Tibial artery (tissue), 4 donors: ENCODE data around the gene EFCAB14.
"Not testable (repeated sequence)": the region's sequence is repeated elsewhere in the genome, so short reads cannot be mapped to it uniquely, and the experiment has no call there.

Experiments
- DNase-seq, 2 donors: peaks; one replicate each; pipeline ENCODE4 v3.0.0-alpha.2; 2019
- H3K27ac ChIP-seq, 2 donors: fragments of 200-600 bp; sonication (generic) in 1 of 2; 1 replicate in 1 of 2; 2 replicates in 1 of 2; pipeline ENCODE4 v1.5.1; 2018 to 2019; ENCODE audit warnings: mild to moderate bottlenecking in 1 of 2
- H3K27me3 ChIP-seq, 2 donors: fragments of 200-600 bp; sonication (generic) in 1 of 2; one replicate each; pipeline versions ENCODE4 v1.5.1 to v1.6.0; 2016 to 2019
- H3K36me3 ChIP-seq, 3 donors: fragments of 200-600 bp; sonication (generic) in 2 of 3; one replicate each; pipeline ENCODE4 v1.5.1; 2016 to 2019; ENCODE audit warnings: mild to moderate bottlenecking in 2 of 3
- H3K4me1 ChIP-seq, 4 donors: fragments of 200-600 bp; sonication (generic) in 2 of 4; 1 replicate in 3 of 4; 2 replicates in 1 of 4; pipeline ENCODE4 v1.5.1; 2016 to 2019
- H3K4me3 ChIP-seq, 2 donors: fragments of 200-600 bp; sonication (generic) in 1 of 2; 1 replicate in 1 of 2; 2 replicates in 1 of 2; pipeline ENCODE4 v1.5.1; 2018 to 2019; ENCODE audit warnings: mild to moderate bottlenecking in 2 of 2
- H3K9me3 ChIP-seq, 3 donors: fragments of 200-600 bp; sonication (generic) in 1 of 3; one replicate each; pipeline ENCODE4 v1.5.1; 2016 to 2019
- intact Hi-C: fragments of 100-400 bp; cut with DNase I; formaldehyde crosslinking; loops from one replicate; pipeline ENCODE4 v1.15.0; 2023; ENCODE audit warnings: low total_unique reads
- TF ChIP-seq, protein P1 (sequence below), 2 experiments: fragments of 200-600 bp in 1 of 2; fragments of 450-650 bp in 1 of 2; IDR thresholded peaks; one replicate each; pipeline ENCODE4 v1.5.1; 2017 to 2019; ENCODE audit warnings: antibody characterized with exemption in 2 of 2, mild to moderate bottlenecking in 1 of 2, moderate library complexity in 1 of 2

Gene EFCAB14

DNA sequence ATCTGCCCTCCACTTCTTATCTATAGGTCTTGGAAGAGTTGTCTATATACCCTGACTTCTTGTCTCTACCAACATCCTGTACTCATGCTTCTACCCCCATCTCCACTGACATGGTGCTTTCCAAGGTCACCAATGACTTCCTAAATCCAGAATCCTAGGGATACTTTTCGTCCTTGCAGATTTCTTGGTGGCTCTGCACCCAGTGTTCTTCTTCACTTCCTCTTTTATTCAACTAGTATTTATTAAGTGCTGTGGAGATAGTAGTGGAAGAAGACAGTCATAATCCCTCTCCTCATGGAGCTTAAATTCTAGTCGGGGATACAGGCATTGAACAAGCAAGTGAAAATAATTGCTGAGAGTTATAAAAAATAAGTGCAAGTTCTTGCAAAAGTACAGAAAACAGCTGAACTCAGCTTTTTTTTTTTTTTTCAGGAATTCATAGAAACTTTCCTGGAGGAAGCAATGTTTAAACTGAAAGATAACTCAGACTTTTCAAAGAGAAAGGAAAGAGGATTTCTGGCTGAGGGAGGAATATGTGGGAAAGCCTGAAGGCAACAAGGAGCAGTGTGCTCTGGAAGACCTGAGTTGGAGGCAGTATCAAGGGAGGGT is 41.7 kb upstream of the EFCAB14 start:
- intact Hi-C loops: no loop called here
- no peak for DNase-seq
- no peak overlapping the region for H3K27ac ChIP-seq
- no peaks in the 10 kb centered on the region for H3K36me3 ChIP-seq
- TF ChIP-seq, protein P1, sequence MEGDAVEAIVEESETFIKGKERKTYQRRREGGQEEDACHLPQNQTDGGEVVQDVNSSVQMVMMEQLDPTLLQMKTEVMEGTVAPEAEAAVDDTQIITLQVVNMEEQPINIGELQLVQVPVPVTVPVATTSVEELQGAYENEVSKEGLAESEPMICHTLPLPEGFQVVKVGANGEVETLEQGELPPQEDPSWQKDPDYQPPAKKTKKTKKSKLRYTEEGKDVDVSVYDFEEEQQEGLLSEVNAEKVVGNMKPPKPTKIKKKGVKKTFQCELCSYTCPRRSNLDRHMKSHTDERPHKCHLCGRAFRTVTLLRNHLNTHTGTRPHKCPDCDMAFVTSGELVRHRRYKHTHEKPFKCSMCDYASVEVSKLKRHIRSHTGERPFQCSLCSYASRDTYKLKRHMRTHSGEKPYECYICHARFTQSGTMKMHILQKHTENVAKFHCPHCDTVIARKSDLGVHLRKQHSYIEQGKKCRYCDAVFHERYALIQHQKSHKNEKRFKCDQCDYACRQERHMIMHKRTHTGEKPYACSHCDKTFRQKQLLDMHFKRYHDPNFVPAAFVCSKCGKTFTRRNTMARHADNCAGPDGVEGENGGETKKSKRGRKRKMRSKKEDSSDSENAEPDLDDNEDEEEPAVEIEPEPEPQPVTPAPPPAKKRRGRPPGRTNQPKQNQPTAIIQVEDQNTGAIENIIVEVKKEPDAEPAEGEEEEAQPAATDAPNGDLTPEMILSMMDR (IDR thresholded peaks at IDR 0.05): no peak
- H3K9me3 ChIP-seq: no peaks in the 10 kb centered on the region
- peaks cover 0 to 25% of the 10 kb centered on the region in 2 donors for H3K27me3 ChIP-seq
- H3K4me1 ChIP-seq: peaks cover 0 to 5% (median 0%) of the 10 kb centered on the region in 4 donors
- no peak overlapping the region for H3K4me3 ChIP-seq

DNA sequence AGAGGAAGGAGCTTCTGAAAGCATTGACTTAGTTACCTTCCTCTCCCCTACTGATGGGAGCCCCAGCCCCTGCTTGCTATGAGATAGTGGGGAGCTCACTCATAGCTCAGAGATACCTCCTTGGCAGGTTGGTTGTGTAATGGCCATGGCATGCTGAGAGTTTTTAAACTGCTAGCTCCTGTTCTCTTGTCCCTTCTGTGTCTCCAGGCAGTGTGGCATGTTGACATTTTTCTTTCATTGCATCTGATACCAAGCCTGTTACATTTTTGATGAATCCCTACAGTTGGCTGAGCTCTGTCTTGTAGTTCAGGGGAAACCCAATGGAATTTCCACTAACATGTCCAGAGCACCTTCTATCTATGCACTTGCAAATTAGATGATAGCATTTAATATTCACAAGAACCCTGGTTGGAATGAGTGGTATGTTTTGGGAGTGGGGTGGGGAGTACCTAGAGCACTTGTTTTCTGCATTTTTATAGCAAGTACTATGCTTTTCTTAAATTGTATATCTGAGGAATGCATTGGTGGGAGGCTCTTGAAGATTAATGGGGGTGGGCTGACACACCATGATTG is 39.1 kb upstream of the EFCAB14 start:
- peaks cover 0 to 22% of the 10 kb centered on the region in 2 donors for H3K27me3 ChIP-seq
- DNase-seq: no peak
- peaks cover 0 to 5% (median 0%) of the 10 kb centered on the region in 4 donors for H3K4me1 ChIP-seq
- no peak overlapping the region for H3K4me3 ChIP-seq
- no peaks in the 10 kb centered on the region for H3K36me3 ChIP-seq
- intact Hi-C loops: no loop called here
- H3K9me3 ChIP-seq: no peaks in the 10 kb centered on the region
- H3K27ac ChIP-seq: no peak overlapping the region
- TF ChIP-seq, protein P1 (IDR thresholded peaks at IDR 0.05): no peak

DNA sequence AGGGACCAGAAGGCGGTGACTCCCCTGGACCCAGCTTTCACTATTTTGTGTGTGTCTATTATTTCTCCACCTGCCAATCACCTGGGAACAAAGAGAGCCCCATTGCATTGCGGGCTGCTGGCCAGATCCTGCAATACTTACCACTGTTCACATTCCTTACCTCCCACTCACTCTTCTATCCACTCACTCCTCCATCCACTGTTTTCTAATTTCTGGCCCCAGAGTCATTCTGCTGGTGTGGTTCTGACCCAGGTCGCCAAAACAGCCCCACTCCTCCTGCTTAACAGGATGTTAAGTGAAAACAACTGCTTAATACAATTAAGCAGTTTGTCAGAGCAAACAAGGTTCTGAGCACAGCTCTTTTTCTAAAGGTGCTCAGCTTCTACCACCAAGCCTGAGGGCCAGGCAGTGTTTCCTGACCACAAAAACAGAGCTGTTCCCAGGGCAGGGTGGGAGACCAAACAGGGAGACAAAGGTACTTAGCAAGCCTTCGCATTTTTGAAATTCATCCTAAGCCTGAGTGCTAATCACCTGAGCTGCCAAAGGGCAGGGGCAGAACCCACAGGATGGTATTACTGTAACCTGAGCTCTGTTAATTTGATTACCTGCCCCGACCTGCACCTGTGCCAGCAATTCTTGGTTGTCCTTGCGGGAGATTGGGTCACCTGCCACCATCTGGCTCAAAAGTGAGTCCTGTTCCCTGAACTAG is 38.5 kb upstream of the EFCAB14 start:
- TF ChIP-seq, protein P1 (IDR thresholded peaks at IDR 0.05): no peak
- Histone ChIP-seq H3K4me1 (peaks cover 0 to 5% (median 0%) of the 10 kb centered on the region in 4 donors), H3K4me3 (no peak overlapping the region), H3K9me3 (no peaks in the 10 kb centered on the region), H3K27ac (no peak overlapping the region), H3K36me3 (no peaks in the 10 kb centered on the region), H3K27me3 (peaks cover 0 to 16% of the 10 kb centered on the region in 2 donors)
- intact Hi-C loops: no loop called here
- DNase-seq: no peak

DNA sequence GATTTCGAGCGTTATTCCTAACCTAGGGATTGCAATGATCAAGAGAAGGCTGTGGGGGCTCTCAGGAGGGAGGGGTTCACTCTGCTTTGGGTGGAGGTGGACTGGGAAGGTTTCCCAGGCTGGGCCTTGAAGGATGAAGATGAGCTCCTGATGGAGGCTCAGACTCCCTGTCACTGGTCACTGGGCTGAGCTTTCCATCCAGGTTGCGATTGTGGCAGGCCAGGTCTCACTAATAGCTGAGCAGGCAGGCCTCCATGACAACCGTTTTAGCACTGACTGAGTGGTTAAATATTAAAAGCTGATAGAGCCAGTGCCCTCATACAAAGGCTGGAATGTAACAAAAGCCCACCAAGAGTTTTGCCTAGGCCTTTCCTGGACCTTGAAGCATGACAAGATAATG is 36.2 kb upstream of the EFCAB14 start:
- Histone ChIP-seq H3K4me1 (peaks cover 0 to 8% (median 0%) of the 10 kb centered on the region in 4 donors), H3K27me3 (peaks cover 0 to 6% of the 10 kb centered on the region in 2 donors), H3K9me3 (no peaks in the 10 kb centered on the region), H3K36me3 (no peaks in the 10 kb centered on the region), H3K4me3 (no peak overlapping the region), H3K27ac (no peak overlapping the region)
- no peak for DNase-seq
- TF ChIP-seq, protein P1 (IDR thresholded peaks at IDR 0.05): no peak
- intact Hi-C loops: no loop called here

DNA sequence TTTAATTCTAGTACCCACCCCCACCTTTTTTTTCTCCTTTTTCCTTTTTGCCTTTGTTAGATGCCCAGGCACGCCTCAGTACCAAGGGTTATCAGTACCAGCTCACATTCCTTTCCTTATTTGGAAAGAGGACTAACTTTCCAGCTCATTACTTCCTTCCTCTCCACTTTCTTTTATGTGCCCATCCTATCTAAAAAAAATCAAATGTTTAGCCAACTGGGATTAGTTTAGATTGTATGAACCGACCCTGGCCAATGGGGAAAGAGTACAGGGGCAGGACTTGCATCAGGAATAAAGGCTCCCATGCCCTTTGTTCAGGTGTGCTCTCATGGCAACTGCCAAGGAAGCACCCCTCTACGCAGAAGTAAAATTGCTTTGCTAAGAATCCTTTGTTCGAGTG is 35.8 kb upstream of the EFCAB14 start:
- H3K36me3 ChIP-seq, intact Hi-C loops, H3K27ac ChIP-seq, H3K4me1 ChIP-seq, H3K4me3 ChIP-seq, DNase-seq, H3K27me3 ChIP-seq, H3K9me3 ChIP-seq: not testable (repeated sequence)

DNA sequence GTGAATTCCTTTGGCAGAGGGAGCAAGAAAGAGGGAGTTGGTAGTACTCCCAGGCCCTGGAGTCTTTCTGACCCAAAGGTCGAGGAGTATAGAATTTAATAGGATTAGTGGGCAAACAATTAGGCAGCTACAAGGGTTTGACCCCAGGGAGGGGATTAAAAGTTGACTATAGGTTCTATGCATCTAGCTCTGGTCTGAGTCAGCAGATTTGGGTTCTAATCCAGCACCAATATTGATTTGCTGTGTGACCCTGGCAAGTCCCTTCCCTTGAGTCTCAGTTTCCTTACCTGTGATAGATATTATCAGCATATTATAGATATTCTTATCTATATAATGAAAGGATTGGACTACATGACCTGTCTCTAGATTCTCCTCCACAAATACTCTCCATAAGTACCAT is 35.1 kb upstream of the EFCAB14 start:
- Histone ChIP-seq H3K4me1 (peaks cover 0 to 12% (median 0%) of the 10 kb centered on the region in 4 donors), H3K27ac (no peak overlapping the region)
- intact Hi-C loops: no loop called here

More for the DNA sequence above, 35.1 kb upstream of the EFCAB14 start:
- H3K36me3 ChIP-seq: no peaks in the 10 kb centered on the region
- TF ChIP-seq, protein P1 (IDR thresholded peaks at IDR 0.05): no peak
- H3K27me3 ChIP-seq: peaks cover 0 to 3% of the 10 kb centered on the region in 2 donors
- DNase-seq: no peak
- no peaks in the 10 kb centered on the region for H3K9me3 ChIP-seq
- no peak overlapping the region for H3K4me3 ChIP-seq
